Psoas muscle (tissue), 8 donors: ENCODE data around the gene PEX5. TPM values are rescaled to one million over a fixed set of nuclear protein-coding genes. Genes with fewer than 3 reads are reported as not detected.

ENCODE experiments used
- ATAC-seq, 4 donors: fragments of 200-7000 bp; cut with Tn5 transposase; one replicate each; pipeline ENCODE4 v1.9.1; 2020; ENCODE audit warnings: moderate library complexity in 3 of 4, mild to moderate bottlenecking in 2 of 4
- DNase-seq, 2 donors: peaks; one replicate each; pipeline ENCODE4 v3.0.0-alpha.2; 2020
- H3K27ac ChIP-seq: fragments of 200-600 bp; one replicate; pipeline ENCODE4 v1.8.0; 2022
- H3K27me3 ChIP-seq, 3 donors: fragments of 200-600 bp in 1 of 3; one replicate each; pipeline versions ENCODE4 v1.6.1 to v1.8.0; 2013 to 2022; ENCODE audit warnings: low read length in 2 of 3, mild to moderate bottlenecking in 2 of 3, moderate library complexity in 1 of 3; ENCODE audit not compliant: insufficient read depth in 3 of 3
- H3K36me3 ChIP-seq, 2 donors: fragments of 200-600 bp in 1 of 2; one replicate each; pipeline versions ENCODE4 v1.6.1 to v1.8.0; 2013 to 2022; ENCODE audit warnings: low read depth in 1 of 2, mild to moderate bottlenecking in 1 of 2, moderate library complexity in 1 of 2; ENCODE audit not compliant: insufficient read depth in 1 of 2
- H3K4me1 ChIP-seq: fragments of 200-600 bp; one replicate; pipeline ENCODE4 v1.8.0; 2022
- H3K4me3 ChIP-seq: fragments of 200-600 bp; one replicate; pipeline ENCODE4 v1.8.0; 2022; ENCODE audit warnings: mild to moderate bottlenecking
- H3K9me3 ChIP-seq: fragments of 200-600 bp; one replicate; pipeline ENCODE4 v1.8.0; 2022
- CTCF ChIP-seq: fragments of 200-600 bp; IDR thresholded peaks from one replicate; pipeline ENCODE4 v1.8.0; 2022; ENCODE audit warnings: antibody characterized with exemption
- WGBS, 3 donors: extraction: QIAGEN DNeasy Blood & Tissue Kit; methylation state at CpG; one replicate each; pipeline versions ENCODE4 v1.1.6 to v1.1.7; 2013; 5-methylcytosine and 5-hydroxymethylcytosine counted together
- intact Hi-C, 2 donors: fragments of 100-400 bp; cut with DNase I; formaldehyde crosslinking; loops; one replicate each; pipeline versions ENCODE4 v1.11.0 to v1.14.2; 2022
- polyA plus RNA-seq, 3 donors: library from polyadenylated mRNA; stranded (reverse); fragments of 200-250 nt; gene quantifications; one replicate each; pipeline ENCODE4 v1.2.3, GENCODE V29; 2013
- total RNA-seq, 4 donors: library from RNA; stranded (reverse); fragmentation: NEBNext Ultra II Directional in 2 of 4; extraction: Animal tissue kit (Norgen Biotek cat#: 25700) in 2 of 4; gene quantifications; one replicate each; pipeline versions ENCODE4 v1.2.1 to v1.2.4, GENCODE V29; 2021 to 2023
- donor health status: healthy with polysubstance abuse.
- donor health status: DM: no; HTN: no; CAD: no; lungs with moderate emphysema.
- donor health status: Bipolar disorder and iron deficiency.
- donor health status: healthy.
- donor health status: DM: yes; HTN: yes; CAD: no.
- donor health status: DM: no; HTN: no; CAD: no.
- donor health status: DM: no; HTN: no; CAD: no.
- donor health status: DM: yes; HTN: yes; CAD: no.

Gene PEX5
- total and polyA plus RNA-seq, 7 donors: 51.9 to 103 (median 87.7) TPM

- Histone ChIP-seq H3K4me1 (no peaks in the 10 kb centered on the region), H3K27me3 (peaks cover 0 to 6% (median 0%) of the 10 kb centered on the region in 3 donors), H3K36me3 (no peaks in the 10 kb centered on the region), H3K4me3 (no peak overlapping the region), H3K27ac (no peak overlapping the region), H3K9me3 (no peaks in the 10 kb centered on the region)
- 86 to 94% (median 88%) methylated on average over 1 of the region's 1 CpG for WGBS, 3 donors
- no peak for ATAC-seq
- intact Hi-C loops: no loop called here
- TF ChIP-seq CTCF: no peak
- no peak for DNase-seq
These were observed 69.6 kb downstream of the PEX5 start for GRCh38 chr12:7259060-7259459.

Other genes starting within 250 kb of the PEX5 start
- not detected for gene RNU7-1, start 245.9 kb upstream of the PEX5 start, total RNA-seq
- gene RNU7-1, start 245.9 kb upstream of the PEX5 start, polyA plus RNA-seq: not detected
- gene C12orf57, start 245.7 kb upstream of the PEX5 start, total RNA-seq: 100 to 1,000 TPM in 2 of 4 donors, 10 to 100 TPM in 2; 80.4 to 110 (median 95.6) TPM
- gene C12orf57, start 245.7 kb upstream of the PEX5 start, polyA plus RNA-seq: 100 to 1,000 TPM; 223 to 269 (median 247) TPM
- 1 to 10 TPM; 3.6 to 7.6 (median 4.6) TPM for gene PTPN6, start 238.3 kb upstream of the PEX5 start, total RNA-seq
- gene PTPN6, start 238.3 kb upstream of the PEX5 start, polyA plus RNA-seq: 1 to 10 TPM; 1.3 to 2.6 (median 2.1) TPM
- gene PHB2, start 219.0 kb upstream of the PEX5 start, total RNA-seq: 100 to 1,000 TPM; 137 to 278 (median 180) TPM
- gene PHB2, start 219.0 kb upstream of the PEX5 start, polyA plus RNA-seq: 100 to 1,000 TPM; 176 to 381 (median 208) TPM
- gene EMG1, start 218.8 kb upstream of the PEX5 start, total RNA-seq: 10 to 100 TPM; 30.1 to 59.4 (median 44.8) TPM
- gene EMG1, start 218.8 kb upstream of the PEX5 start, polyA plus RNA-seq: 10 to 100 TPM; 26.6 to 66.5 (median 50.4) TPM
- 10 to 100 TPM; 24.0 to 56.5 (median 41.6) TPM for gene LPCAT3, start 171.2 kb upstream of the PEX5 start, total RNA-seq
- gene LPCAT3, start 171.2 kb upstream of the PEX5 start, polyA plus RNA-seq: 10 to 100 TPM; 13.9 to 26.2 (median 17.4) TPM
- 10 to 100 TPM; 49.0 to 98.5 (median 75.6) TPM for gene C1S, start 129.0 kb upstream of the PEX5 start, total RNA-seq
- 10 to 100 TPM; 35.9 to 44.4 (median 38.2) TPM for gene C1S, start 129.0 kb upstream of the PEX5 start, polyA plus RNA-seq
- gene C1R, start 97.2 kb upstream of the PEX5 start, total RNA-seq: 10 to 100 TPM; 63.2 to 70.9 (median 68.1) TPM
- gene C1R, start 97.2 kb upstream of the PEX5 start, polyA plus RNA-seq: 10 to 100 TPM; 32.4 to 58.4 (median 44.5) TPM
- gene C1RL, start 80.5 kb upstream of the PEX5 start, total RNA-seq: 10 to 100 TPM; 14.6 to 17.0 (median 15.5) TPM
- gene C1RL, start 80.5 kb upstream of the PEX5 start, polyA plus RNA-seq: 1 to 10 TPM; 2.7 to 6.2 (median 5.1) TPM
- gene RBP5, start 60.8 kb upstream of the PEX5 start, total RNA-seq: under 1 TPM in 2 of 4 donors, not detected in 2; 0.48 to 0.61 TPM
- gene RBP5, start 60.8 kb upstream of the PEX5 start, polyA plus RNA-seq: 1 to 10 TPM in 2 of 3 donors, under 1 TPM in 1; 0.18 to 1.4 (median 1.2) TPM
- gene CLSTN3, start 59.3 kb upstream of the PEX5 start, total RNA-seq: 1 to 10 TPM; 2.8 to 5.1 (median 3.3) TPM
- gene CLSTN3, start 59.3 kb upstream of the PEX5 start, polyA plus RNA-seq: 1 to 10 TPM; 1.2 to 3.6 (median 1.3) TPM
- gene ACSM4, start 114.4 kb downstream of the PEX5 start, total RNA-seq: not detected
- not detected for gene ACSM4, start 114.4 kb downstream of the PEX5 start, polyA plus RNA-seq